Neuronal stem cell (in vitro differentiated cells): ENCODE measurements around the gene SMPD4.
"Not testable (repeated sequence)": the region's sequence is repeated elsewhere in the genome, so short reads cannot be mapped to it uniquely, and the experiment has no call there.

Experiments
- DNase-seq: peaks from one replicate; pipeline ENCODE4 v3.0.0-alpha.2; 2013; ENCODE audit warnings: low spot score
- H2AFZ ChIP-seq: one replicate; pipeline ENCODE4 v1.6.1; 2013; ENCODE audit warnings: mild to moderate bottlenecking, low read length, inconsistent platforms
- H2AK5ac ChIP-seq: 2 replicates; pipeline ENCODE4 v1.6.1; 2013; ENCODE audit warnings: low read depth, mild to moderate bottlenecking, inconsistent platforms, low read length, moderate library complexity, mixed read lengths
- H2BK120ac ChIP-seq: 2 replicates; pipeline ENCODE4 v1.6.1; 2013; ENCODE audit warnings: low read depth, mild to moderate bottlenecking, inconsistent platforms, low read length, moderate library complexity, mixed read lengths
- H2BK12ac ChIP-seq: one replicate; pipeline ENCODE4 v1.6.1; 2013; ENCODE audit warnings: low read length, inconsistent platforms
- H2BK15ac ChIP-seq: 2 replicates; pipeline ENCODE4 v1.6.1; 2013; ENCODE audit warnings: mild to moderate bottlenecking, low read length, inconsistent platforms, mixed read lengths
- H2BK5ac ChIP-seq: one replicate; pipeline ENCODE4 v1.6.1; 2013; ENCODE audit warnings: inconsistent platforms, mild to moderate bottlenecking, low read length, moderate library complexity
- H3K14ac ChIP-seq: one replicate; pipeline ENCODE4 v1.6.1; 2013; ENCODE audit warnings: low read length, inconsistent platforms
- H3K18ac ChIP-seq: 2 replicates; pipeline ENCODE4 v1.6.1; 2013; ENCODE audit warnings: low read length, inconsistent platforms
- H3K23ac ChIP-seq: 2 replicates; pipeline ENCODE4 v1.6.1; 2013; ENCODE audit warnings: low read depth, mild to moderate bottlenecking, mixed read lengths, low read length, inconsistent platforms; ENCODE audit not compliant: poor library complexity
- H3K27ac ChIP-seq: replicated peaks from 3 replicates; pipeline ENCODE4 v1.5.1; 2013; ENCODE audit warnings: low read length, inconsistent platforms
- H3K27me3 ChIP-seq, 3 experiments: 2 replicates each; pipeline ENCODE4 v1.6.1; 2013; ENCODE audit warnings: low read length in 3 of 3, mild to moderate bottlenecking in 2 of 3, inconsistent platforms in 1 of 3, low read depth in 1 of 3, mixed read lengths in 1 of 3, moderate library complexity in 1 of 3; ENCODE audit not compliant: control insufficient read depth in 3 of 3, insufficient read depth in 3 of 3
- H3K36me3 ChIP-seq, 2 donors: replicated peaks in 1 of 2; 2 replicates each; pipeline ENCODE4 v1.6.1; 2013; ENCODE audit warnings: low read length in 2 of 2; ENCODE audit not compliant: control insufficient read depth in 2 of 2, insufficient read depth in 2 of 2
- H3K4ac ChIP-seq: 2 replicates; pipeline ENCODE4 v1.6.1; 2013; ENCODE audit warnings: inconsistent platforms, mild to moderate bottlenecking, low read length, moderate library complexity
- H3K4me1 ChIP-seq, 2 donors: 1 replicate in 1 of 2; 2 replicates in 1 of 2; pipeline ENCODE4 v1.6.1; 2013; ENCODE audit warnings: low read length in 2 of 2, low read depth in 1 of 2; ENCODE audit not compliant: control insufficient read depth in 2 of 2, insufficient read depth in 1 of 2
- H3K4me2 ChIP-seq: one replicate; pipeline ENCODE4 v1.6.1; 2013; ENCODE audit warnings: mild to moderate bottlenecking, low read length, inconsistent platforms; ENCODE audit not compliant: insufficient read depth, poor library complexity, severe bottlenecking
- H3K4me3 ChIP-seq, 2 donors: 2 replicates each; pipeline ENCODE4 v1.5.1; 2013; ENCODE audit warnings: low read length in 2 of 2, mild to moderate bottlenecking in 2 of 2, inconsistent platforms in 1 of 2, moderate library complexity in 1 of 2
- H3K79me1 ChIP-seq: one replicate; pipeline ENCODE4 v1.6.1; 2013; ENCODE audit warnings: low read depth, mild to moderate bottlenecking, inconsistent platforms, low read length, moderate library complexity
- H3K9ac ChIP-seq: one replicate; pipeline ENCODE4 v1.6.1; 2013; ENCODE audit warnings: mild to moderate bottlenecking, low read depth, low read length, inconsistent platforms; ENCODE audit not compliant: poor library complexity
- H3K9me3 ChIP-seq, 2 donors: replicated peaks in 1 of 2; 2 replicates each; pipeline versions ENCODE3 to v1.6.1; 2013; ENCODE audit warnings: low read length in 2 of 2, mild to moderate bottlenecking in 2 of 2, inconsistent platforms in 1 of 2, low read depth in 1 of 2, mixed read lengths in 1 of 2, moderate library complexity in 1 of 2; ENCODE audit not compliant: control insufficient read depth in 2 of 2, insufficient read depth in 1 of 2
- H4K8ac ChIP-seq: one replicate; pipeline ENCODE4 v1.6.1; 2013; ENCODE audit warnings: low read depth, mild to moderate bottlenecking, inconsistent platforms, low read length, moderate library complexity
- H4K91ac ChIP-seq: one replicate; pipeline ENCODE4 v1.6.1; 2013; ENCODE audit warnings: low read length, low read depth, mild to moderate bottlenecking, inconsistent platforms; ENCODE audit not compliant: poor library complexity
- WGBS, 2 donors: extraction: QIAGEN DNeasy Blood & Tissue Kit; methylation state at CpG; one replicate each; pipeline ENCODE4 v1.1.7; 2013; ENCODE audit warnings: missing lambda C conversion rate in 2 of 2, mixed read lengths in 1 of 2; ENCODE audit not compliant: insufficient read length in 2 of 2, insufficient replicate concordance in 1 of 2; ENCODE audit errors: extremely low coverage in 2 of 2; 5-methylcytosine and 5-hydroxymethylcytosine counted together

Gene SMPD4

GRCh38 chr2:130142396-130143265, 38.8 kb downstream of the SMPD4 start:
- H3K36me3 ChIP-seq, H3K79me1 ChIP-seq, H4K8ac ChIP-seq, H4K91ac ChIP-seq, H3K4ac ChIP-seq, H3K4me1 ChIP-seq, H3K14ac ChIP-seq, H3K27me3 ChIP-seq, H2BK15ac ChIP-seq, DNase-seq, H2AK5ac ChIP-seq, H3K4me2 ChIP-seq, H2BK120ac ChIP-seq, H2AFZ ChIP-seq, H3K9me3 ChIP-seq, H3K27ac ChIP-seq, H3K4me3 ChIP-seq, H3K9ac ChIP-seq, H3K18ac ChIP-seq, H3K23ac ChIP-seq: not testable (repeated sequence)
- Histone ChIP-seq H2BK12ac (peak overlapping the region; percentile 58), H2BK5ac (peak overlapping the region; percentile 22)
- WGBS, 2 donors, result no CpG with 5 or more reads among the region's 13 CpGs

DNA sequence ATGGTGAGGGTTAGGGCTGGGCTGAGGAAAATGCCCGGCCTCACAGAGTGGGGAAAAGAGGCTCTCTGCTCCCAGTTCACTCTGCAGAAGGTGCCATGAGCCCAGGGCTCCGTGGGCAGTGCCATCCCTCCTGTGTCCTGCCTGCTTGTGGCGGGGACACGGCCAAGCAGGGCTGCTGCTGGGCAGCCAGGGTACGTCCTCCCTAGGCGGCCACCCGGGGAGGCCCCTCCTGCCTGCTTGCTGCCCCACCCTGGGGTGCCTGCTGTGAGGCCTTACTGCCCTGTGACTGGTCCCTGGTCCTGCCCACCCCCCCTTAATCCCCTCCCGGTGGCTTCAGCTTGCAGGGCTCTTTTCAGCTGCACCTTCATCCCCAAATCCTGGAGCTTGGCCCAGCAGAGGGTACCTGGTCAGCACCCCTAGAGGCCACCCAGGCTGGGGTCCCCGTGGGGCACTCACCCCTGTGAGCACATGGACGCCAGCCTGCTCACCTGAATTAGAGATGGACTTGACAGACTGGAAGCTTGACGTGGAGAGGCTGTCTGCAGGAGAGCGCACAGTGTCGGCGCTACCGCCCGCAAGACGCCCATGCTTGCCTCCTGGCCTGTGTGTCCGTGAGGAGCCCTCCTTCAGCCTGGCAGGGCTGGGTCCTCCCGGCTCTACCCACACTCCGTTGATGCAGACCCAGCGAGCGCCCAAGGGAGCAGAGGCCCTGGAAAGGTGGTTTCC, 39.6 kb downstream of the SMPD4 start:
- not testable (repeated sequence) for H2BK5ac ChIP-seq, H2AK5ac ChIP-seq, H3K27me3 ChIP-seq, H3K4me1 ChIP-seq, H3K4ac ChIP-seq, H3K36me3 ChIP-seq, H3K4me3 ChIP-seq, H2BK12ac ChIP-seq, H4K91ac ChIP-seq, H3K9ac ChIP-seq, H3K9me3 ChIP-seq, H2BK15ac ChIP-seq, H4K8ac ChIP-seq, H3K4me2 ChIP-seq, H3K27ac ChIP-seq, H3K18ac ChIP-seq, H2AFZ ChIP-seq, H3K23ac ChIP-seq, H2BK120ac ChIP-seq, DNase-seq, H3K14ac ChIP-seq, H3K79me1 ChIP-seq
- no CpG with 5 or more reads among the region's 22 CpGs for WGBS, 2 donors

GRCh38 chr2:130141002-130141401, 40.4 kb downstream of the SMPD4 start:
- H3K27me3 ChIP-seq, H3K4ac ChIP-seq, H3K9me3 ChIP-seq, H2AK5ac ChIP-seq, H4K91ac ChIP-seq, H3K36me3 ChIP-seq, H3K18ac ChIP-seq, H3K9ac ChIP-seq, H2AFZ ChIP-seq, H2BK15ac ChIP-seq, H4K8ac ChIP-seq, H3K4me3 ChIP-seq, H2BK12ac ChIP-seq, H2BK120ac ChIP-seq, DNase-seq, H3K4me1 ChIP-seq, H3K4me2 ChIP-seq, H3K79me1 ChIP-seq, H3K23ac ChIP-seq, H3K27ac ChIP-seq, H2BK5ac ChIP-seq, H3K14ac ChIP-seq: not testable (repeated sequence)
- WGBS, 2 donors, result no CpG with 5 or more reads among the region's 6 CpGs

DNA sequence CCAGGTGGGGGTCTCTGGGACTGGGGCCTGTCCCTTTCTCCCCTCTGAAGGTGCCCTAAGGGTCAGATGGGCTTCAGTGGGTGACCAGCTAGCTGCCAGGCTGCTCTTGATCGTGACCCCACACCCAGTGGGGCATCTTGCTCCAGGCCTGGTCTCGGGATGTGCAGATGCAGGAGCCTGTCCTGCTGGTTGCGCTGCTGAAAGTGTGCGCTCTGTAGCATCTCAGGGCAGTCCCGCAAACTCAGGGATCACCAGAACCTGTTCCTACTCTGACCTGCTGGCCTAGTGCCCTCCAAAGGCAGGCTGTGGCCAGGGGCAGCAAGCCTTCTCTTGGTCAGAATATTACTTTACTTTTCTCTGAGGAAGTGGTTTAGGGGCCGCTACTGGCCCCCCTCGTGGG, 40.9 kb downstream of the SMPD4 start:
- H2AK5ac ChIP-seq, H3K27ac ChIP-seq, H3K4me1 ChIP-seq, H3K9ac ChIP-seq, H3K14ac ChIP-seq, H3K27me3 ChIP-seq, H3K79me1 ChIP-seq, H4K91ac ChIP-seq, H2BK12ac ChIP-seq, H2BK5ac ChIP-seq, DNase-seq, H3K36me3 ChIP-seq, H2BK15ac ChIP-seq, H3K4me3 ChIP-seq, H2AFZ ChIP-seq, H3K23ac ChIP-seq, H3K18ac ChIP-seq, H4K8ac ChIP-seq, H3K4me2 ChIP-seq, H3K4ac ChIP-seq, H2BK120ac ChIP-seq, H3K9me3 ChIP-seq: not testable (repeated sequence)
- no CpG with 5 or more reads among the region's 7 CpGs for WGBS, 2 donors
